Umbilical cord (tissue), 2 donors: Measurements from ENCODE around the gene RAPGEF4. TPM values are rescaled to one million over a fixed set of nuclear protein-coding genes. Genes with fewer than 3 reads are reported as not detected.

Experiments
- DNase-seq: peaks from one replicate; pipeline ENCODE4 v3.0.0-alpha.2; 2015; ENCODE audit warnings: low spot score
- total RNA-seq: library from RNA; depleted of rRNA; stranded (reverse); fragments of >200 nt; gene quantifications from one replicate; pipeline ENCODE4 v1.2.3, GENCODE V29; 2014; ENCODE audit warnings: low replicate concordance; ENCODE audit not compliant: insufficient read depth

The RAPGEF4 gene
- 19.0 TPM for total RNA-seq

DNA sequence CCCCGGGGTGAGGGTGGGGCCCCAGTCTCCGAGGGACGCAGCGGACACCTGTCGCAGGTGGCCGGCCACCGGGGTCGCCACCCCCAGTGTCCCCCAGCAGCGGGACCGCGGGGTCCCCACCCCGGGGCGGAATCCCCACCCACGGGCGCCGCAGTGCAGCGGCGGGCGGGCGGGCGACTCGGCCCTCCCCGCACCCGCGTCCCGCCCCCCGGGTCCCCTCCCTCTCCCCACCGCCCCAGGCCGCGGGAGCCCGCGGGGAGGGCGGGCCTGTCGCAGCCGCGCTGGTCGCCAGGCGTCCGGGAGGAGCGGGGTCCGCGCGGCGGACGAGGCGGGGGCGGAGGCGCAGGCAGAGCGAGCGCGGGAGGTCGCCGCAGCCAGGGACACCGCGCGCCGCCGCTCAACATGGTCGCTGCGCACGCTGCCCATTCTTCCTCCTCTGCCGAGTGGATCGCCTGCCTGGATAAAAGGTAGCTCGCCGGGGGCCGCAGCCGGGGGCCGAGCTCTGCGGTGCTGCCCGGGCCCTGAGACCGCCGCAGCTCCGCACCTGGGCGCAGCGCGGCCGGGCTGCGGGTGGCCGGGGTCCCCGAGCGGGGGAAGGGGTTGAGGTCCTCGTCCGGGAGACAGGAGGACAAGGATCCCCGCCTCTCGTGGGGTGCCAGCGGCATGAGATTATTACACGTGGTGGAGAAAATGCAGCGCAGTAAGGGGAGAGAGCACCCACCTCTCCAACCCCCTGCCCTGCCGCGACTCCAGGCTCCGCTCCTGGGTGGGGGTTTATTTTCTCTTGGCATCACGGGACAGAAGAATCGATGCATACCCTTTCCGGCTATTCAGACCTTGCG, at the start of gene RAPGEF4:
RAPGEF4 (plus strand) TSS at position 264 of the 842 bp plus-strand sequence; CDS start at position 403, 139 bp downstream.
- no peak for DNase-seq

DNA sequence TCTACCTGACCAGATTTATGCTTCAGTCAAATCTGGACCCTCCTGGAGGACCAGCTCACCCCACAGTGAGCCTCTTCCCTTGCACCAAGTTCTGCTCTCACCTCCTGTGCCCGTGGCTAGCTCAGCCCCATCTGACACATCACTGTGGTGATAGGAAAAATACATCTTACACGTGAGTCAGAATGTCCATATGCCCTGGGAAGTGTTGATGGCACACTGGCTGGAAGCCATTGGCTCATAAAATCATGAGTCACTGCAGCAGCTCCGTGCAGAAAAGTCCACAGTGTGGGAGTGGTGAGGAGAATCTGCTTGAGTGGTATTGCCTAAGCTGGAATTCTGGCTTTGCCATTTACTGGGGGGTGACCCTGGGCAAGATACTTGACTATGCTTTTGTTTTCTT, 42.6 kb upstream of the RAPGEF4 start:
- peak; percentile 90 for DNase-seq

DNA sequence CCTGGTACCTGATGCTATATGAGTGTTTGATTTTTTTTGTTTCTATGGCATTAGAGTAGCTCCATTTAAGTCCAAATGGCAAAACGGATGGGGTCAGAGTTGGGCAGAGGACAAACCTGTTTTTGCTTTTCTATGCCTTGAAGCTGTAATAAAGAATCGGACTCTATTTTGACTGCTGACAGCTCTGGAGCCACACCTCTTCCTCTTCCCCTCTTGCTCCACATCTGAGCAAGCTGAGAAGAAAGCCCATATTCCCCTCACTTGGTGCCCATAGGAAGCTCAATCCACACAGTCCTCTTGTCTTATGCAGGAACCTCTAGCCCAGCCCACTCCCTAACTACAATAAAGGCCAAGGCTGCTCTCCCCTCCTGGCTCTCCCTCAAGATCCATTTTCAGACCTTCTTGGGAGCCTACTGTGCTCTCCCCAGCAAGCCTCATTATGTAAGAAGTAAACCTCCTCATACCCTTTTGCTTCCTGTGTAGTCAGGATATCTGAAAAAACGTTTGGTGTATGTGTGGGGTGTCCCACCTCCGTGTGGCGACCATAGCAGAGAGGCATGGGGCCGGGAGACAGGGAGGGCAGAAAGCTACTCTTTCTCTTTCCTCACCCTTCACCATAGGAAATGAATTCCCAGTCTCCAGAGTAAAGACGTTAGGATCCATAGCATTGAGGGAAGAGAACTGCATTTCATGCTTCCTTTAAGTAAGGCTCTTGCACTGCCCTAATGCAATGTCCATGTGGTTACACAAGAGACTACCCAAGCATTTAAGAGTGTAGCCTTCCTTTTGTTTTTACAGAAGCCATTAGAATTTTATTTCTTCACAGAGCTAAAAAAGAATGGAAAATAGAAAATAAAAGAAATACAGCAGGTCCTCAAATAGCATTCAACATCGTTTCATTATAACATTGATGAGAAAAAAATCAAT, 41.9 kb upstream of the RAPGEF4 start:
- DNase-seq = no peak

DNA sequence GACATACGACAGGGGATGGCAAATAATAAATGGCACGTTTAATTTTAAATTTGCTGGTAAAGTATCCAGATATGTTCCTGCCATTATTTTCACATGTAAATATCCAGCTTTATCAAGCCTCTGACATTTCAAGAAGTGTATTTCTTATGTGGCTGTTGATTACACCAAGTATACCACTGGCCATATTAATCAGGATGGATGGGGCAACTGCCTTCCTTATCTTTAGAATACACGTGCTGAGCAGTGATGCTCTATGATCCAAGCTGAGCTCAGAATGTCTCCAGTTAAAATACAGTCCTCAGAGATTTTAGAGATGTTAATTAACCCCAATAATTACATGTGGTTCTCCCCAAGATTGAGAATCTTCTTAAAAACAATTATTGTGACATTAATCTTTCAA, 38.3 kb upstream of the RAPGEF4 start:
- DNase-seq = no peak

DNA sequence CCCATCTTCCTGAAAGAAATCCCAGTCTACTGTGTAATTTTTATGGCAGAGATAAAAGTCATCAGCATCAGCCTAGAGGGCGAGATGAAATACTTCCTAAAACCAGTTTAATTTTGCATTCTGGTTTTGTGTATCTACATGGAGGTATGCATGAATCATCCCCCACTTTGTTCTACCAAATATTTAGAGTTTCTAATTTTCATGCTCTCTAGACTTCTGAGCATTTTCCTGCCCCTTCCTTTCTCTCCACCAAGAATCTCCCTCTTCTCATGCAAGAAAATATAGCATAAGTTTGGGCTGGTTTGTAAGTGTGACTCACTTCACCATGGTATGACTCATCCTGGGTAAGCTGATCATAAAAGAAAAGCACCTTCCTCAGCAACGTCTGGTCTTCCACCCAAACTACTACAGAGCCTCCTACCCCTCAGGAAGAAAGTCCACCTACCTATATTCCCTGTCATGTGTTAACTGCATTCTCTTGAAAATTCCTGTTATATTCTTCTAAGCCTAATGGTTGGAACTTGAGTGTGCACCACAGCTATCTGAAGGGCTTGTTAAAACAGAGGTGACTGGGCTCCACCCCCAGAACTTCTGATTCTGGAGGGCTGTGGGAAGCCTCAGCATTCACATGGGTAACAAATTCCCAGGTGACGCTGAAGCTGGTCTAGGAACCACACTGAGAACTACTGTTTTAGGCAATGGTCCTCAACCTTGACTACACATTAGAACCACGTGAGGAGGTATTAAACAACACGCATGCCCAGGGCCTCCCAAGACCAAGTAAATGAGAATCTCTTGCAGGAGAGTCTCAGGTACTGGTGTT, 37.4 kb upstream of the RAPGEF4 start:
- peak; percentile 72 for DNase-seq

DNA sequence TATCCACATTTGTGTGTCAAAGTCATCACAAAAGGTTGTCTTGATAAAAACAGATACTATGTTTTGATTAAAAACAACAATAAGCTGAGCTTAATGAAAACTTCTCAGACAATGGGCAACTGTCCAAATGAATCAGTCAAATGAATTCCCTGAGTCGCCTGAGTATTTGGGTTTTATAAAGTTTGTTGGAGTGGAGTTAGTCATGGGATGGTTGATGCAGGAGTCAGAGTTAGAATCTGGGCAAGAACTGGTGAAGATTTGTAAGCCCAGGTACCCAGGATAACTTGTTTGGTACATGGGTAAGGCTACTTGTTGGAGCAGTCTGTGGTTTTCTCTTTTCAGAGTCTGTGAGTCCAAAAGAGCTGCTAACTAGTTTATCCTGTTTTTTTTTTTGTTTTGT, 34.4 kb upstream of the RAPGEF4 start:
- no peak for DNase-seq

DNA sequence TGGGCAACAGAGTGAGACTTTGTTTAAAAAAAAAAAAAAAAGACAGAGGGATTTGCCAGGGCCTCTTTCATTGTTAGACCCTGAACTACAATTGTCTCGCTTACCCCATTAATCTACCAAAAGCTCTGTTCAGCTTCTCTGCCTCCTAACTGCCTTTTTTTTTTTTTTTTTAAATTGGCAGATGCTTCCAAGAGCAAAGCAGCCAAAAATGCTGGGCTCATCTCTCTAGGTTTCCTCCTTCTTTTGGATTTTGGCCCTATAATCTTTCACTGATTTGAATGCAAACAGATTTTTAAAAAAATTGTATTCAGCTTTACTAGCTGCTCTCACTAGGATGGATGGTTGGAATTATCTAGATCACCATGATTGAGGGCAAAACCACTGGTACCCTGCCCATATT, 33.2 kb upstream of the RAPGEF4 start:
- DNase-seq = peak; percentile 3

DNA sequence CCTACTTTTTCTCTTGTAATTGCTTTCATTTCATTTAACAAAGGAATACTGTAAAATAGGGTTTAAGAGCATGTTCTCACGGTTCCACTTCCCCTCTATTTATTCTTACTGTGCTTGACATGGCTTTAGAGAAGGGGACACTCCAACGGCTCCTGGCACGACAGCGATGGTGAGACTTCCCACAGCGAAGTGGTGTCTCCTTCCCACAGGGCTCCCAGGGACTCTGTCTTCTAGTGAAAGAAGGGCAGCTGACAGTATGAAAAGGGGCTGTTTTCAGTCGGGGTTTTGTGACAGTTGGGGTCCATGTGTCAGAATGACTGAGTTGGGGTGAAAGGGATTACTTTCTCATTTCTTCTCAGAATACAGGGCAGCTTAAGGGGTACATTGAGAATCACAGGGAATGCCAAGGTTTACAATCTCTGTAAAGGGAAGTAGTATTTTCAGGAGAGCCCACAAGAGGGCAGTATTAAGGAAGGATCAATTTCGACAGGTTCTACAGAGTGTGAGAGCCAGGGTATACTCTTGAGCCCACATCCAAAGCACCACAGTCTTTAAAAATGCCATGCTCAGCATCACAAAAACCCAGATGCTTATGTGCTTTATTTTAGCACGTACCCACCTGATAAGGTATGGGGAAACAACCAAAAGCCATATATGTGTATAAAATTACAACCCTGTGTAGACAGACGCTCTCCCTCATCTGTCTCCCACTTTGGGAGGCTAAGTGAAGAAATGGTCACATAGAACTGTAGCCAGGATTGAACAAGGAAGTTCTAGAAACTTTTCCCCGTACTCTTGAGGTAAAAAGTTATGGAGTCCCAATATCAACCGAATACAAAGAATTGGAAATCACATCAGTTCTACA, 31.3 kb upstream of the RAPGEF4 start:
- no peak for DNase-seq

DNA sequence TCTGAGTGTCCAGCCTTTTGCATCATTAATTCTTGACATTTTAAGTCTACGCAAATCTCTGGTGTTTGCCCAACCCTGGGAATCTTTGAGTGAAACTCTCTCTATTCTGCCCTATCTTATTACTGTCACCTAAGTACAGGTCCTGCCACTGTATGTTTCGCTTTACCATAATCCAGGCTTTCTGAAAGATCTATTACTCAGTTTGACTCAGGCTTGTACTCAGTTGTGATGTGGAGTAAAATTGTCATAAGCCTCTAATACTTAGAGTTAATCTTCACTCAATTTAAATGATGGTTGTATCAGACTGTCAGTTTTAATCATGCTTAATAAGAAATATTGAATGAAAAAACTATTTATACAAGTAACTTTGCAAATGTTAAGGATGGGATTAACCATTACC, 30.3 kb upstream of the RAPGEF4 start:
- no peak for DNase-seq

DNA sequence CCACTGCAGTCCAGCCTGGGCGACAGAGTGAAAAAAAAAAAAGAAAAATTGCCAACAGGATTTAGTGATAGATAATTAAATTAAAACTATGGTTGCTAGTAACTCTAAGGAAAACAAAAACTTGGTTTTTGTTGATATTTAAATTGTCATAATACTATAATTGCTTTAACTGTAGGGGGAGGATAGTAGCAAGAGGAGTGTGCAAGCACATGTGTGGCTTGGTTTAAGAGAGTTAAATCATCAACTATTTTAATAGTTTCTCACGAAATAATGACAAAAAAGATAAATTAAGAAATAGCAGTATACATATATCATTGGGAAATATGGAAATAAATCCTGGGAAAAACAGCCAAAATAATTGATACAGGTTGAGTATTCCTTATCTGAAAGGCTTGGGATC, 27.4 kb upstream of the RAPGEF4 start:
- no peak for DNase-seq

DNA sequence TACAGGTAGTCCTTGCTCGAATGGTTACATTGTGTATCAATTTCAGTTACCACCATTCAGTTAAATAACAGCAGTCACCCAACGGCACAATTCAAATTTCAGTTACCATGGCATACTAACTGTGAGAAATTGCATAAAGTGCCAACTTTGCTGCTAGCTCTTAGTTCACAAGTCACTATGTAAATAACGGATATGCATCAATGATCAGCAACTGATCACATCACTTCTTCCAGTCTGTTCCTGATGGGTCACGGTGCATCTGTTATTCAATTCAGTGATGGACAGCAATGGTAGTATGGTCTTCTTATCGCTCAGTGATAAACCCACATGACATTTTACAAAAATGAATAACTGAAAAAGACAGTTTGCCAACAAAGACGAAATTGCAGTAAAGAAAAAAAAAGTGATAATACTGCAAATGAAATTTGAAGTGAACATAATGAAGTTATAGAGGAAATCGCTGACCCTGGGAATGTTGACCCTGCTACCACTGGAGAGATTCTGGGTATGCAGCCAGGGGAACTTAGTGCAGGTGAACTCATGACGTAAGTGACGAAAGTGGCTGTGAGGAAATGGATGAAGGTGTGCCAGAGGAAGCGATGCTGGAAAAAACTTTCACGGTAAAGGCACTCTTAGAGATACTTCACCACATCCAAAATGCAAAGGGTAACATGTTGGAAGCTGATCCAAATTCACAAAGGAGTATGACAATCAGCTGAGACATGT, 25.9 kb upstream of the RAPGEF4 start:
- DNase-seq = no peak

DNA sequence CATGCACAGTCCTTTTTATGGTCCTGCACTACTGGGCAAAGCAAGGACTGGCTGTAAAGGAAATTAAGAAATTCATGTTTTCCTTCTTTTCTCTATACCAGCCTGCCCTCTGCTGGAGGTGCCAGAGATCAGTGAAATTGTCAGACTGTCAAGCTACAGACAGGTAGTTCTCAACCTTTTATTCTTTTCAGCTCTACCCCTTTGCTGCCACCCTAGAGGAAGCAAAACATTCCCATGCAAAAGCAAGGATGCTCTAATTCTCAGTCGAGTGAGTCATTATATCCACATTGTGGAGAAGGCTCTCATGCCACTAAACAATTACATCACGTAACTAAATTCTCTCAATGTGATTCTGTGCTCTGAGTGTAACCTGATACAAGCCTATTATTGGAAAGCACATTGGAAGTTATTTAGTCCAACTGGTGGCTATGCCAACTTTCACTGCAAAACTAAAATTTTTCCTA, 25.0 kb upstream of the RAPGEF4 start:
- peak; percentile 51 for DNase-seq

DNA sequence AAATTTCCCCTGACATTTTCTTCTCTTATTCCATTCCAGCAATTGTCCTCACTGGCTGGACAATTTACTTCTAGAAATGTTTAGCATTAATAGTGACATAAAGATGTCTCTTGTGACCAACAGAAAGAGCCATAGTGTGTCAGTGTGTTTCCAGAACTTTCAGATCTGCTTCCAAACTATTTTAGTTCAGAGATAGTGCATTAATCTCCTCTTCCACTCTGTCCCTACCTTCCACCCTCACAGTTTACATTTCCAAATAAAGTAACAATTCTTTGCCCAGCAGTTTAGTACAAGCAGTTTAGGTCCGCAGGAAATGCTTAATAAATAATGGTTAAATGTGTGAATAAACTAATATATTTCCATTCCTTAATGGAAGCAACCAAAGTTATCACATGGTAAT, 24.5 kb upstream of the RAPGEF4 start:
- no peak for DNase-seq

DNA sequence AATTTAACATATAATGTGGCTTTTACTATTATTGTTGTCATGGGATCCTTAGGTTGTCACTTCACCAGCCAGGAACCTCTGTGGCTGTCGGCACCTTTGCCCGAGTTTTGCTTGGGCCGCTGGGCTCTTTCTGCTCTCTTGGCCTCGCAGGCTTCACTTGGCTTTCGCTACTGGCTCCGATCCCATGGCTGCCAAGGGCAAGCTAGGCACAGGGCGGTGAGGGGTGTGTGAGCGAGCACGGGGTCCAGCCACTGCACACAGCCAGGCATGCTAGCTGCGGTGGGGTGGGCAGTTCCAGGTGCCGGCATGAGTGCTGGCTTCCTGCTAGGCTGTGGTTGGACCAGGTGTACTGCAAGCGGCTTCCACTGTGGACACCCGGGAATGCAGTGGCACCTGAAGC, 23.4 kb upstream of the RAPGEF4 start:
- no peak for DNase-seq

DNA sequence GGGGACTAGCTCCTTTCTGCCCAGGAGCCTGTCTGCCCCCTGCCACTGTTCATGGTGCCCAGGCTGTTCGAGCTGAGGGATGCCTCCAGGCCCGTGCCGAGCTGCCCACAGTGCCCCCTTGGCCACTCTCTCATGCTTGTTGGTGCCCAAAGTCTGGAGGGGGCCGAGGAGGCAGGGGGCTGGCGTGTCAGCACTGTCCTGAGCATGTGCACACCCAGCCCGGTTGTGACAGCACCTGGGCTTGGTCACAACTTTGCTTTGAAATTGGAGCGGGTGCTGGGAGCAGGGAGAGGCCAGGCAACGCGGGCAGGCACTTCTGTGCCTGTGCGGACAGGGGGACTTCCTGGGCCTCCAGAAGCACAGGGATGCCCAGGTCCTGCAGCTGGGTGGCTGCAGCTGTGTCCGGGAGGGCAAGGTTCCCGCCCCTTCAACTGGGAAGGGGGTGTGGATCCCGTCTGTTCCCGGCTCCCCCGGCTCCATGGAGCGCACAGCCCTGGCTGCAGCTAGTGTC, 22.2 kb upstream of the RAPGEF4 start:
- DNase-seq = no peak

DNA sequence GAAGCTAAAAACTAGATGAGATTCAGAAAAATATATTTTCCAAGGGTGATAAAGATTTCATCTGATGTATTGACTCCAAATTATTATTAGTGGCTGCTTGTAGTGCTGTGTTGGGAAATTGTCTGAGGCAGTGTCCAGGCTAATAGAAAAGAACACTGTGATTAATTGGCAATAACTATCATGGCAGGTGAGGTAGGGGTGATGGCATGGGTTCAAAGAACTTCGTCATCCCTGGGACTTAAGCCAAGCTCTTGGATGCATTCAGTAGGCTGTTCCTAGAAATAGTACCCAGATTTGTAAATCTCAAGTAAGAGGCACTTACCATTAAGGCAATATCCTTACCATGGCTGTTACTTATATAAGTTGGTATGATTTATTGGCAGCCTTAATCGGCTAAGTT, 13.2 kb upstream of the RAPGEF4 start:
- DNase-seq = no peak

DNA sequence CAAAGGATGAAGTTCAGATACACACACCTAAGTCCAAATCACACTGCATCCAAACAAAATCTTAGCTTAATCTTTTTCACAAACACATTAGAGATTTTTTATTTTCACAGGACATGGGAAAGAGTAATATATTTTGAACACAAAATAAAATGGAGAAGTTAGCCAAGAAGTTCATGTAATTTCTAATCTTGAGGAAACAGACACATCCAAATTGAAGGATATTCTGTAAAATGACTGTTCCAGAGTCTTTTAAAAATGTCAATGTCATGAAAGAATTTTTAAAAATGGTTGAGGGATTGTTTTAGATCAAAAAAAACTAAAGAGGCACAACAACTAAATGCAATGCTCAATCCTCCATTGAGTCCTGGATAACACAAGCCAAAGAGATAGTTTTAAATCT, 12.4 kb upstream of the RAPGEF4 start:
- no peak for DNase-seq

DNA sequence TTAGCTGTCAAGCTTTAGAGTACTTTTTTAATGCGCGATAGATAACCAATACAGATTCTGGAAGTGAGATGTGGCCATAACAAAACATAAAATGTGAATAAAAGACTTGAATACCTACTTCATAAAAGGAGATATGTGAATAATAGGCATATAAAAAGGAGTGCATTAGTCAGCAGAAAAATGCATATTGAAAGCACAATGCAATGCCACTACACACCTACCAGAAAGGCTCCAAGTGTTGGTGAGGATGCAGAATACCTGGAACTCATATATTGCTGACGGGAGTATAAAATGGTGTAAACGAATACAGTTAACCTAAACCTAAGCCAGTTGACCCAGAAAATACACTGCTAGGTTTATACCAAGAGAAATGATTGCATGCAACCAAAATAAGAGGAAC, 10.9 kb upstream of the RAPGEF4 start:
- DNase-seq = no peak

DNA sequence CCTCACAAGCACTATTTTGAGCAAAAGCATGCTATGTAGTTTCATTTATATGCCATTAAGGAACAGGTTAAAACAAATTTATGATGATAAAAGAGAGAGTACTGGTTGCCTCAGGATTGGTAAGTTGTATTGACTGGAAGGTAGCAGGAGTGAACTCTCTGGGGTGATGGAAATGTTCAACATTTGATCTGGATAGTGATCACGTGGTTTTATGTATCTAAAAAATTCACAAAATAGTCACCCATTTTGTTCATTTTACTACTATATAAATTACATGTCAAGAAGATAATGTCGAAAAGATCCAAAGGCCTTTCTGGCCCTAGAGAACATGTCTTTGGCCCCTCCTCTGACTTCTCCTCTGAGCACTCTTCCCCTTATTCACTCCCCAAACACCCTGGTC, 10.4 kb upstream of the RAPGEF4 start:
- DNase-seq = no peak

DNA sequence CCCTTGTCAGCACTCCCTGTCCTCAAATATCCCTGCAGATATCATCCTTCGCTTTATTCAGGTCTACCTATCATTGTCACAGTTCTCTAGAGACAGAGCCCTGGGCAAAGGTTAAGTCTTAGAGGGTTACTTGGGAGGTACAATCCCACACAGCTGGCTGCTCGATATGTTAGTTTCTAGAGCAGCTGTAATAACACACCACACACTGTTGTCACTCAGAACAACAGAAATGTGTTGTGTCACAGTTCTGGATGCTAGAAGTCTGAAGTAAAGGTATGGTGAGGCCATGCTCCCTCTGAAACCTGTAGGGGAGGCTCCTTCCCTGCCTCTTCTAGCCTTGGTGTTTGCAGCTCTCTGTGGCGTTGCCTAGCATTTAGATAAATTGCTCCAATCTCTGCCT, 9.9 kb upstream of the RAPGEF4 start:
- DNase-seq = no peak
